Loucy (cell line): ENCODE results near the gene CCDC142.

Experiments used
- EZH2phosphoT487 ChIP-seq: fragments of 200-600 bp; IDR thresholded peaks from 2 replicates; pipeline ENCODE4 v1.6.1; 2018; ENCODE audit warnings: antibody characterized with exemption, mild to moderate bottlenecking, moderate library complexity, borderline replicate concordance
- TF ChIP-seq, protein P1 (sequence below): fragments of 200-600 bp; sonication (generic); conservative IDR thresholded peaks from 2 replicates; pipeline ENCODE4 v1.5.1; 2014; ENCODE audit warnings: mild to moderate bottlenecking, antibody characterized with exemption, low read length

DNA sequence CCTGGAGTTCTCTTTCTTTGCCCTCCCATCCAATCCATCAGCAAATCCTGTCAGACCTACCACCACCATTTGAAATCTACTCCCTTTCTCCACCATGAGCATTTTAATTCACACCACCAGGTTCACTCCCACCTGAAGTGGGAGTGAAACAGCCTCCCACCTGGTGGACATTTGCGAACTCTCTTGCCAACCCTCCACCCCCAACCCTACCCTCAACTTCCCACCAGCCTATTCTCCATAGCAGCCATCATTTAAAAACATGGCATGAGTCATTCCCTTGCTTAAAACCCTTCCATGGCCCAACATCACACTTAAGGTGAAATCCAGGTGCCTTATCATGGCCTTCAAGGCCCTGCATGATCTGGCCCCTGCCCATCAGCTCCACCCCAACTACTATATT is 44.5 kb downstream of the CCDC142 start:
- TF ChIP-seq, protein P1, sequence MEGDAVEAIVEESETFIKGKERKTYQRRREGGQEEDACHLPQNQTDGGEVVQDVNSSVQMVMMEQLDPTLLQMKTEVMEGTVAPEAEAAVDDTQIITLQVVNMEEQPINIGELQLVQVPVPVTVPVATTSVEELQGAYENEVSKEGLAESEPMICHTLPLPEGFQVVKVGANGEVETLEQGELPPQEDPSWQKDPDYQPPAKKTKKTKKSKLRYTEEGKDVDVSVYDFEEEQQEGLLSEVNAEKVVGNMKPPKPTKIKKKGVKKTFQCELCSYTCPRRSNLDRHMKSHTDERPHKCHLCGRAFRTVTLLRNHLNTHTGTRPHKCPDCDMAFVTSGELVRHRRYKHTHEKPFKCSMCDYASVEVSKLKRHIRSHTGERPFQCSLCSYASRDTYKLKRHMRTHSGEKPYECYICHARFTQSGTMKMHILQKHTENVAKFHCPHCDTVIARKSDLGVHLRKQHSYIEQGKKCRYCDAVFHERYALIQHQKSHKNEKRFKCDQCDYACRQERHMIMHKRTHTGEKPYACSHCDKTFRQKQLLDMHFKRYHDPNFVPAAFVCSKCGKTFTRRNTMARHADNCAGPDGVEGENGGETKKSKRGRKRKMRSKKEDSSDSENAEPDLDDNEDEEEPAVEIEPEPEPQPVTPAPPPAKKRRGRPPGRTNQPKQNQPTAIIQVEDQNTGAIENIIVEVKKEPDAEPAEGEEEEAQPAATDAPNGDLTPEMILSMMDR: no peak
- no peak for TF ChIP-seq EZH2phosphoT487
